Common myeloid progenitor, CD34-positive (primary cell): Measurements from ENCODE around the gene SNRK.

Experiments used
- CTCF ChIA-PET: fragments of 350-600 bp; sonication (Branson Sonifier 250); formaldehyde crosslinking; loops from one replicate; lab custom pipeline; 2021; ENCODE audit warnings: antibody characterized with exemption; lab: Charles Lee
- POLR2A ChIA-PET: fragments of 350-600 bp; sonication (Branson Sonifier 250); formaldehyde crosslinking; loops from one replicate; lab custom pipeline; 2021; ENCODE audit warnings: antibody characterized with exemption; lab: Charles Lee
- DNase-seq, 3 donors: peaks; one replicate each; pipeline versions ENCODE4 v3.0.0 to v3.0.0-alpha.2; 2013
- H3K27ac ChIP-seq, 2 experiments: 1 replicate in 1 of 2; 2 replicates in 1 of 2; pipeline ENCODE4 v1.7.0; 2013; ENCODE audit warnings: inconsistent platforms in 2 of 2, low read length in 2 of 2, mild to moderate bottlenecking in 2 of 2, low read depth in 1 of 2, moderate library complexity in 1 of 2; ENCODE audit not compliant: severe bottlenecking in 2 of 2, insufficient read depth in 1 of 2, poor library complexity in 1 of 2
- H3K27me3 ChIP-seq, 5 experiments: replicated peaks in 2 of 5; 1 replicate in 3 of 5; 2 replicates in 2 of 5; pipeline versions ENCODE4 v1.6.1 to v1.7.0; 2013; ENCODE audit warnings: low read length in 4 of 5, mild to moderate bottlenecking in 2 of 5, moderate library complexity in 2 of 5, inconsistent platforms in 1 of 5; ENCODE audit not compliant: insufficient read depth in 5 of 5, control insufficient read depth in 4 of 5
- H3K36me3 ChIP-seq, 4 experiments: 1 replicate in 2 of 4; 2 replicates in 2 of 4; pipeline versions ENCODE4 v1.6.1 to v1.7.0; 2013; ENCODE audit warnings: low read length in 3 of 4, control low read depth in 1 of 4, mild to moderate bottlenecking in 1 of 4; ENCODE audit not compliant: control insufficient read depth in 4 of 4, insufficient read depth in 4 of 4
- H3K4me1 ChIP-seq, 4 experiments: 1 replicate in 3 of 4; 2 replicates in 1 of 4; pipeline versions ENCODE4 v1.6.1 to v1.7.1; 2013; ENCODE audit warnings: low read length in 3 of 4, mild to moderate bottlenecking in 3 of 4, control low read depth in 1 of 4, inconsistent platforms in 1 of 4, moderate library complexity in 1 of 4; ENCODE audit not compliant: control insufficient read depth in 4 of 4, insufficient read depth in 4 of 4; ENCODE audit errors: control extremely low read depth in 1 of 4
- H3K4me3 ChIP-seq, 7 experiments: 1 replicate in 4 of 7; 2 replicates in 3 of 7; pipeline versions ENCODE4 v1.5.1 to v1.7.0; 2013; ENCODE audit warnings: mild to moderate bottlenecking in 7 of 7, low read length in 6 of 7, moderate library complexity in 6 of 7, inconsistent platforms in 2 of 7, low read depth in 2 of 7, control low read depth in 1 of 7; ENCODE audit not compliant: insufficient read depth in 4 of 7, control insufficient read depth in 1 of 7; ENCODE audit errors: extremely low read depth in 1 of 7
- H3K9me3 ChIP-seq, 5 experiments: 1 replicate in 4 of 5; 2 replicates in 1 of 5; pipeline versions ENCODE4 v1.6.1 to v1.7.1; 2013; ENCODE audit warnings: low read length in 4 of 5, mild to moderate bottlenecking in 2 of 5, inconsistent platforms in 1 of 5, low read depth in 1 of 5, moderate library complexity in 1 of 5; ENCODE audit not compliant: control insufficient read depth in 4 of 5, insufficient read depth in 2 of 5; ENCODE audit errors: control extremely low read depth in 1 of 5
- WGBS: methylation state at CpG from one replicate; pipeline ENCODE4 v1.1.5; 2013; ENCODE audit not compliant: insufficient coverage; 5-methylcytosine and 5-hydroxymethylcytosine counted together

The SNRK gene

GRCh38 chr3:43309372-43310305 is 23.3 kb downstream of the SNRK start:
- ChIA-PET CTCF (no interaction called here), POLR2A (no interaction called here)
- Histone ChIP-seq H3K27ac (no peak overlapping the region), H3K27me3 (no peaks in the 10 kb centered on the region), H3K9me3 (no peaks in the 10 kb centered on the region), H3K36me3 (peaks cover 0 to 37% (median 23%) of the 10 kb centered on the region in 4 experiments), H3K4me1 (peaks cover 0 to 6% (median 4%) of the 10 kb centered on the region in 4 experiments), H3K4me3 (no peak overlapping the region)
- no peak for DNase-seq
- 100% methylated on average over 2 of the region's 12 CpGs for WGBS

GRCh38 chr3:43316783-43317460 is 30.6 kb downstream of the SNRK start:
- no peak overlapping the region for H3K4me3 ChIP-seq
- peaks cover 0 to 2% (median 2%) of the 10 kb centered on the region in 4 experiments for H3K4me1 ChIP-seq
- no peaks in the 10 kb centered on the region for H3K27me3 ChIP-seq
- no peak overlapping the region for H3K27ac ChIP-seq
- ChIA-PET CTCF (interaction anchor here (1.4 to 1.6 kb wide), 3 partner anchors 18 to 184 kb away, joined by 3 to 4 read pairs (median 3); no protein-coding TSS in a partner anchor), POLR2A (interaction anchor here (0.6 kb wide), 1 partner anchor 75 kb away, joined by 3 read pairs; no protein-coding TSS in a partner anchor)
- DNase-seq: no peak
- H3K36me3 ChIP-seq: peaks cover 9 to 11% (median 10%) of the 10 kb centered on the region in 4 experiments
- 100% methylated on average over 1 of the region's 4 CpGs for WGBS
- H3K9me3 ChIP-seq: no peaks in the 10 kb centered on the region

- Histone ChIP-seq H3K4me1 (peaks cover 0 to 2% (median 2%) of the 10 kb centered on the region in 4 experiments), H3K27me3 (no peaks in the 10 kb centered on the region), H3K9me3 (no peaks in the 10 kb centered on the region), H3K4me3 (no peak overlapping the region), H3K36me3 (peaks cover 9 to 10% (median 10%) of the 10 kb centered on the region in 4 experiments), H3K27ac (no peak overlapping the region)
- ChIA-PET CTCF (interaction anchor here (0.6 to 1.6 kb wide), 2 partner anchors 17 to 82 kb away, joined by 3 to 4 read pairs; no protein-coding TSS in a partner anchor), POLR2A (no interaction called here)
- 96% methylated on average over 3 of the region's 8 CpGs for WGBS
- DNase-seq: no peak
Observed at GRCh38 chr3:43317461-43318316, 31.3 kb downstream of the SNRK start.

GRCh38 chr3:43319376-43319775 is 33.0 kb downstream of the SNRK start:
- Histone ChIP-seq H3K36me3 (peaks cover 10 to 11% (median 10%) of the 10 kb centered on the region in 4 experiments), H3K4me3 (no peak overlapping the region), H3K27me3 (no peaks in the 10 kb centered on the region), H3K9me3 (peaks cover 0 to 3% (median 0%) of the 10 kb centered on the region in 5 experiments), H3K4me1 (peaks cover 0 to 6% (median 2%) of the 10 kb centered on the region in 4 experiments), H3K27ac (no peak overlapping the region)
- WGBS: 97% methylated on average over 4 of the region's 6 CpGs
- CTCF ChIA-PET: interaction anchor here (0.9 kb wide), 1 partner anchor 83 kb away, joined by 3 read pairs; no protein-coding TSS in a partner anchor
- POLR2A ChIA-PET: no interaction called here
- no peak for DNase-seq

DNA sequence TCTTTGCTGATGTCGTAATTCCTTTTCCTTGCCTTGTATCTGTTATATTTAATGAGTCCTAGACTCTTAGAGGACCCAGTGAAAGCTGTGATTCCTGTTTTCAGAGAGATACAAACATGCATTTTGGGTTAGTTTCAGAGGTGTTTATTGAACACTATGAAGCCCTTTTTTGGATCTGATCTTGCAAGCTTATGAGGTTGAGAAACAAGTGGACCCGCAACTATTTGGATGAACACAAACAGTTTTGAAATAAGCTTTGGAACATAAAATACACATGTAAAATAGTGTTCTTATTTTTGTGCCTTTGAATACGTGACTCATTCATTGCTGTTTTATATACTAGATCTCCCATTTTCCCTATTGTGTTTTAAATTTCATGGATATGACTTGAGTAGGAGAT is 33.5 kb downstream of the SNRK start:
- WGBS: 100% methylated on average over 1 of the region's 3 CpGs
- Histone ChIP-seq H3K4me3 (no peak overlapping the region), H3K4me1 (peaks cover 1 to 10% (median 2%) of the 10 kb centered on the region in 4 experiments), H3K27ac (no peak overlapping the region), H3K9me3 (peaks cover 0 to 3% (median 0%) of the 10 kb centered on the region in 5 experiments), H3K27me3 (no peaks in the 10 kb centered on the region), H3K36me3 (peaks cover 10 to 11% (median 10%) of the 10 kb centered on the region in 4 experiments)
- POLR2A ChIA-PET: no interaction called here
- CTCF ChIA-PET: interaction anchor here (0.9 kb wide), 1 partner anchor 83 kb away, joined by 3 read pairs; no protein-coding TSS in a partner anchor
- no peak for DNase-seq

- WGBS: no CpG with 5 or more reads among the region's 5 CpGs
- Histone ChIP-seq H3K9me3 (peaks cover 0 to 3% (median 0%) of the 10 kb centered on the region in 5 experiments), H3K4me3 (no peak overlapping the region), H3K27ac (no peak overlapping the region), H3K4me1 (peaks cover 2 to 13% (median 4%) of the 10 kb centered on the region in 4 experiments), H3K36me3 (peaks cover 10 to 11% (median 10%) of the 10 kb centered on the region in 4 experiments), H3K27me3 (no peaks in the 10 kb centered on the region)
- no peak for DNase-seq
- CTCF ChIA-PET: interaction anchor here (0.7 to 1.5 kb wide), 5 partner anchors 11 to 1080 kb away, joined by 3 to 4 read pairs (median 4); no protein-coding TSS in a partner anchor
- POLR2A ChIA-PET: no interaction called here
Observed at GRCh38 chr3:43320288-43320687, 33.9 kb downstream of the SNRK start.
